ENCODE data around the gene METRN. TPM values are rescaled to one million over a fixed set of nuclear protein-coding genes. Genes with fewer than 3 reads are reported as not detected.
A peak's percentile ranks its signal among the peaks of the same experiment; 100 is the strongest.
"Not testable (repeated sequence)": the region's sequence is repeated elsewhere in the genome, so short reads cannot be mapped to it uniquely, and the experiment has no call there.

METRN gene
- total RNA-seq, 4 donors from 2014 or later, result 56.5 to 143 (median 78.0) TPM

DNA sequence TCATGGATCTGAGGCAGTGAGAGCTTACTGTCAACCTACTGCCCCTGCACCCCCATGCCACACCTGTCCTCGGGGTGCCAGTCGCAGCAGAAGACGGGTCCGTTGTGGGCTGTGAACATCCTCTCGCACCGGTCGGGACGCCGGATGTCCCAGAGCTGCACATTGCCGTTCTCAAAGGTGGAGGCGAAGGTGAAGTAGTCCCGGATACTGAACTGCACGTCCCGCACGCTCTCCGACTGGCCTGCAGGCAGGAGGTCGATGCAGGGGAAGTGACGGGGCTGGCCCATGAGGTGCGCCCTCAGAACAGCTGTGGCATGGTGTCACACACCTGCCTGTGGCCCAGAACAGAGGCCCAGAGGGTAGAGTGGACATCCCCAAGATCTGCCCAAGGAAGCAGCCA lies 27.4 kb upstream of the METRN start:
- peaks cover 46 to 81% (median 60%) of the 10 kb centered on the region in 4 donors for H3K4me1 ChIP-seq
- H3K9me3 ChIP-seq, result no peaks in the 10 kb centered on the region
- H3K4me3 ChIP-seq, result no peak overlapping the region
- intact Hi-C loops (cut with DNase I), result no loop called here
- H3K27ac ChIP-seq (replicated peaks in 1 of 4), result no peak overlapping the region
- no peak for TF ChIP-seq POLR2AphosphoS5 (IDR thresholded peaks at IDR 0.05)
- WGBS, result 88% methylated on average over 17 of the region's 19 CpGs
- DNase-seq (ENCODE audit: extremely low spot score), result no peak
- H3K36me3 ChIP-seq, result peaks cover 12 to 39% (median 27%) of the 10 kb centered on the region in 4 donors
- peaks cover 0 to 4% (median 0%) of the 10 kb centered on the region in 4 donors for H3K27me3 ChIP-seq

DNA sequence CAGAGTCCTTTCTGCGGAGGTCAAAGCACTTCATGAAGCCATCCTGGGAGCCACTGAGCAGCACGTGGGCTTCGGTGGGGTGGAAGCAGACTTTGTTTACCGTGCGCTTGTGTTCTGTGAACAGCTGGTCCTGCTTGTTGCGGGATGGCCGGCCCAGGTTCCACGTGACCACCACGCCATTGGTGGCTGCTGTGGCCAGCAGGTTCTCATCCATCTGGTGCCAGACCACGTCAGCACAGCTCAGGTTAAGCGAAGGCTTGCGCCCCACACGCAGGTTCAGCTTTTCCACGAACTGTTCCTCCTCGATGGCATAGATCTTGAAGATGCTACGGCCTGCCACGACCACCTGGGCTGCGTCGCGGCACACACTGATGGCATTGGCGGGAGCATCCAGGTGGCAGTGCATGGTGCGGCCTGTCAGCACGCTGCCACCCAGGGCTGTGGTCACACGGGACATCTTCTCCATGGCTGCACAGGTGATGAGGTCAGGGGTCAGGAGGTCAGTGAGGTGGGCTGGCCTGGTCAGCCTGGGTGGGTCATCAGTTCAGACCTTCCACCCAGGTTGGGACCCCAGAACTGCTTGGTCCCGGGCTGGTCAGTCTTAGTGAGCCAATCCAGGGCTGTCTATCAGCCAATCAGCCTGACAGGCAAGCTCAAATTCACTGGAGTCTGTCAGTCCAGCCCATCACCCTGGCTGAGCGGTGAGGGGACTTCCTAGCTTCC lies 25.6 kb upstream of the METRN start:
- TF ChIP-seq EP300 (IDR thresholded peaks at IDR 0.05) (no peak), POLR2A (IDR thresholded peaks at IDR 0.05; ENCODE audit: low read depth) (no peak), POLR2AphosphoS5 (IDR thresholded peaks at IDR 0.05) (no peak)
- TF ChIP-seq, protein P1, sequence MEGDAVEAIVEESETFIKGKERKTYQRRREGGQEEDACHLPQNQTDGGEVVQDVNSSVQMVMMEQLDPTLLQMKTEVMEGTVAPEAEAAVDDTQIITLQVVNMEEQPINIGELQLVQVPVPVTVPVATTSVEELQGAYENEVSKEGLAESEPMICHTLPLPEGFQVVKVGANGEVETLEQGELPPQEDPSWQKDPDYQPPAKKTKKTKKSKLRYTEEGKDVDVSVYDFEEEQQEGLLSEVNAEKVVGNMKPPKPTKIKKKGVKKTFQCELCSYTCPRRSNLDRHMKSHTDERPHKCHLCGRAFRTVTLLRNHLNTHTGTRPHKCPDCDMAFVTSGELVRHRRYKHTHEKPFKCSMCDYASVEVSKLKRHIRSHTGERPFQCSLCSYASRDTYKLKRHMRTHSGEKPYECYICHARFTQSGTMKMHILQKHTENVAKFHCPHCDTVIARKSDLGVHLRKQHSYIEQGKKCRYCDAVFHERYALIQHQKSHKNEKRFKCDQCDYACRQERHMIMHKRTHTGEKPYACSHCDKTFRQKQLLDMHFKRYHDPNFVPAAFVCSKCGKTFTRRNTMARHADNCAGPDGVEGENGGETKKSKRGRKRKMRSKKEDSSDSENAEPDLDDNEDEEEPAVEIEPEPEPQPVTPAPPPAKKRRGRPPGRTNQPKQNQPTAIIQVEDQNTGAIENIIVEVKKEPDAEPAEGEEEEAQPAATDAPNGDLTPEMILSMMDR (IDR thresholded peaks at IDR 0.05), result no peak
- no peak for DNase-seq (ENCODE audit: extremely low spot score)
- peak overlapping the region; percentile 82 to 93 (median 84) for H3K27ac ChIP-seq (replicated peaks in 1 of 4)

DNA sequence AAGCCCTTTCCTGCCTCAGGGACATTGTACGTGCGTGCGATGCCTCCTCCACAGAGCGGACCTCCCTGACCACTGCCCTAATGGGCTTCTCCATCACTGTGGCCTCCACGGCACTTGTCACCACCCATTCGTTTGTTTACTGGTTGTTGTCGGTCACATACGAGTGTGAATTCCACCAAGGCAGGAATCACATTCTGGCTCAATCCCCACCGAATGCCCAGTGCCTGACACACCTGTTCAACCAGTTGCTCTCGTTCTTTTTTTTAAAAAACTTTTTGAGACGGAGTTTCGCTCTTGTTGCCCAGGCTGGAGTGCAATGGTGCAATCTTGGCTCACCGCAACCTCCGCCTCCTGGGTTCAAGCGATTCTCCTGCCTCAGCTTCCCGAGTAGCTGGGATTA lies 23.7 kb upstream of the METRN start:
- WGBS, result 87% methylated on average over 16 of the region's 16 CpGs

More for the DNA sequence above, 25.6 kb upstream of the METRN start:
- Histone ChIP-seq H3K4me3 (peak overlapping the region; percentile 72 to 97 (median 92)), H3K4me1 (peaks cover 38 to 76% (median 55%) of the 10 kb centered on the region in 4 donors), H3K27me3 (peaks cover 9 to 23% (median 17%) of the 10 kb centered on the region in 4 donors), H3K9me3 (no peaks in the 10 kb centered on the region), H3K36me3 (peaks cover 6 to 29% (median 18%) of the 10 kb centered on the region in 4 donors)
- intact Hi-C loops (cut with DNase I), result no loop called here
- WGBS, result 81% methylated on average over 10 of the region's 26 CpGs

DNA sequence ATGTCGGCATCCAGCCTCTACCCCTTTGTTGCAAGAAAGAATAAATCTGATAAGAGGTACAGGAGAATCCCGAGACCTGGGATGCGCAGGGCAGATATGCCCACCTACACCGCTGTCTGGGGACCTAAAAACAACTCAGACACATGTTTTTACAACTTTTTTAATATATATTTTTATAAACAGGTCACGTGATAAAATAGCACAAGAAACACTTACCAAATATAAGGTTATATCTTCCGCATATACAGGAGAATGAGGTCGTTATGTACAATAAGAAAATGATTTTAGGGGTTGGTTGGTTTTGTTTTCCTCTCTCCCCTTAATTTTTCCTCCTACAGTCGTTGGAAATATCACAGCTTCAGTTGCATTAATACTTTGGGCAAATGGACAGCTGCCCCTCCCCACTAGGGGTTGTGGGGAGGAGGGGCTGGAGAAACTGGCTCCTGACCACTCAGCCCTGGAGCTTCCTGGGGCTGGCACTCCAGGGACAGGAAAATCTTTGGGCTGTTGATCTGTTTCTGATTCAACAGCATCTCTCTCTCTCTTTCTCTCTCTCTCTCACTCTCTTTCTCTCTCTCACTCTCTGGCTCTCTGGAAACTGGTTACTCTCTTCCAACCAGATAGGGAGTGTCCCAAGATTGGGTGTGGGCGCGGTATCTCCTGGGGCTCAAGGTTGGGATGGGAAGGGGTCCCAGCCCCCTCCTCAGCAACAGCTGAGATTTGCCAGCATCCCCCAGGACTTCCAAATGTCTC lies 22.4 kb upstream of the METRN start:
- DNase-seq (ENCODE audit: extremely low spot score), result no peak
- TF ChIP-seq EP300 (IDR thresholded peaks at IDR 0.05) (no peak), POLR2A (IDR thresholded peaks at IDR 0.05; ENCODE audit: low read depth) (no peak), POLR2AphosphoS5 (IDR thresholded peaks at IDR 0.05) (no peak)
- TF ChIP-seq, protein P1 (IDR thresholded peaks at IDR 0.05), result no peak
- H3K36me3 ChIP-seq, result peaks cover 0 to 6% (median 3%) of the 10 kb centered on the region in 4 donors
- no peaks in the 10 kb centered on the region for H3K9me3 ChIP-seq
- intact Hi-C loops (cut with DNase I), result no loop called here
- peaks cover 34 to 64% (median 49%) of the 10 kb centered on the region in 4 donors for H3K4me1 ChIP-seq
- H3K4me3 ChIP-seq, result no peak overlapping the region
- H3K27me3 ChIP-seq, result peaks cover 9 to 54% (median 39%) of the 10 kb centered on the region in 4 donors
- 67% methylated on average over 10 of the region's 10 CpGs for WGBS
- H3K27ac ChIP-seq (replicated peaks in 1 of 4), result no peak overlapping the region

More for the DNA sequence above, 23.7 kb upstream of the METRN start:
- intact Hi-C loops (cut with DNase I); H3K4me3 ChIP-seq; DNase-seq (ENCODE audit: extremely low spot score); H3K9me3 ChIP-seq; H3K27ac ChIP-seq (replicated peaks in 1 of 4): not testable (repeated sequence)
- peaks cover 6 to 18% (median 15%) of the 10 kb centered on the region in 4 donors for H3K36me3 ChIP-seq
- peaks cover 9 to 42% (median 33%) of the 10 kb centered on the region in 4 donors for H3K27me3 ChIP-seq
- H3K4me1 ChIP-seq, result peaks cover 34 to 76% (median 51%) of the 10 kb centered on the region in 4 donors

DNA sequence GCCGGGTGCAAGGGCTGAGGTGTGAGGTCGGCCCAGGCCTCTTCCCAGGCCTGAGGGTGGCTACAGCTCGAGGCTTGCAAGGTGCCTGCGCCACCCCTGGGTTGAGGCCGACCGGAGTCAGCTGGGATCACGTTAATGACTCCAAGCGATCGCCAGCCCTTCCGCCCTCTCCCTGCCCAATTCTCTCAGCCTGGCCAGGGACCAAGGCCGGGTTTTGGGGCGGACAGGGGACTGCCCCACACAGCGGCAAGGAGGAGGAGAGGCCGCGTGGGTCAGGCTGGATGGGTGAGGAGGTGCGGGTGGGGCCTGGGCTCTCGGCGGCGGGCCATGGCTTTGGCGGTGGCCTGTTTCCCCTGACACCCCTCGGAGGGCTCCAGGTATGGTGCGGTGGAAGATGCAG lies 21.6 kb upstream of the METRN start:
- H3K9me3 ChIP-seq, result no peaks in the 10 kb centered on the region
- WGBS, result no CpG with 5 or more reads among the region's 22 CpGs
- H3K36me3 ChIP-seq, result no peaks in the 10 kb centered on the region
- TF ChIP-seq POLR2AphosphoS5 (IDR thresholded peaks at IDR 0.05) (no peak), EP300 (IDR thresholded peaks at IDR 0.05) (no peak), POLR2A (IDR thresholded peaks at IDR 0.05; ENCODE audit: low read depth) (no peak)
- TF ChIP-seq, protein P1 (IDR thresholded peaks at IDR 0.05), result no peak
- H3K27me3 ChIP-seq, result peaks cover 9 to 63% (median 39%) of the 10 kb centered on the region in 4 donors
- intact Hi-C loops (cut with DNase I), result no loop called here
- DNase-seq (ENCODE audit: extremely low spot score), result no peak
- no peak overlapping the region for H3K4me3 ChIP-seq
- H3K27ac ChIP-seq (replicated peaks in 1 of 4), result no peak overlapping the region
- H3K4me1 ChIP-seq, result peaks cover 32 to 55% (median 46%) of the 10 kb centered on the region in 4 donors

Measured in esophagus muscularis mucosa (tissue), 4 donors.